Measurements from ENCODE around the gene ATP5MC3. TPM values are rescaled to one million over a fixed set of nuclear protein-coding genes. Genes with fewer than 3 reads are reported as not detected.

ATP5MC3 gene
- total and polyA plus RNA-seq, 4 experiments from 2014 or later: 77.0 to 401 (median 198) TPM

- ChIA-PET POLR2A (ENCODE audit: partially characterized antibody) (interaction anchor here (0.6 kb wide), 1 partner anchor 1388 kb away, joined by 4 read pairs; no protein-coding TSS in a partner anchor), CTCF (ENCODE audit: partially characterized antibody) (no interaction called here)
- Mint-ChIP-seq H3K9me3 (no peaks in the 10 kb centered on the region), H3K36me3 (peaks cover 40 to 58% of the 10 kb centered on the region in 2 donors), H3K4me3 (no peak overlapping the region), H3K27ac (no peak overlapping the region), H3K4me1 (peaks cover 19 to 40% (median 29%) of the 10 kb centered on the region in 4 donors), H3K27me3 (no peaks in the 10 kb centered on the region)
- Histone ChIP-seq H3K27ac (ENCODE audit: low read depth, low read length) (no peak overlapping the region), H3K27me3 (ENCODE audit: insufficient read depth, low read length) (no peaks in the 10 kb centered on the region), H3K9me3 (ENCODE audit: control insufficient read depth in 1 of 2, low read length in 2 of 2) (no peaks in the 10 kb centered on the region), H3K4me3 (ENCODE audit: low read length in 2 of 2) (no peak overlapping the region), H3K4me1 (ENCODE audit: insufficient read depth, low read length) (peaks cover 4% of the 10 kb centered on the region), H3K36me3 (ENCODE audit: insufficient read depth, low read length) (no peaks in the 10 kb centered on the region)
- intact Hi-C loops (cut with micrococcal nuclease): no loop called here
- DNase-seq: no peak
These were observed 43.7 kb downstream of the ATP5MC3 start for GRCh38 chr2:175137793-175138192.

GRCh38 chr2:175136334-175137215 lies 44.9 kb downstream of the ATP5MC3 start:
- DNase-seq: no peak
- intact Hi-C loops (cut with micrococcal nuclease): no loop called here
- H3K4me1 Mint-ChIP-seq: peaks cover 16 to 33% (median 27%) of the 10 kb centered on the region in 4 donors
- H3K36me3 ChIP-seq (ENCODE audit: insufficient read depth, low read length): no peaks in the 10 kb centered on the region
- H3K4me3 ChIP-seq (ENCODE audit: low read length in 2 of 2): no peak overlapping the region
- H3K4me3 Mint-ChIP-seq: no peak overlapping the region
- H3K27ac ChIP-seq (ENCODE audit: low read depth, low read length): no peak overlapping the region
- H3K9me3 ChIP-seq (ENCODE audit: control insufficient read depth in 1 of 2, low read length in 2 of 2): no peaks in the 10 kb centered on the region
- CTCF ChIA-PET (ENCODE audit: partially characterized antibody): interaction anchor here (0.9 kb wide), 1 partner anchor 366 kb away, joined by 3 read pairs; no protein-coding TSS in a partner anchor
- H3K9me3 Mint-ChIP-seq: no peaks in the 10 kb centered on the region
- H3K27ac Mint-ChIP-seq: peak overlapping the region in 3 of 7 donors; percentile 17 to 35 (median 31)
- peaks cover 33 to 55% of the 10 kb centered on the region in 2 donors for H3K36me3 Mint-ChIP-seq
- H3K4me1 ChIP-seq (ENCODE audit: insufficient read depth, low read length): peaks cover 4% of the 10 kb centered on the region
- no peaks in the 10 kb centered on the region for H3K27me3 Mint-ChIP-seq
- no peaks in the 10 kb centered on the region for H3K27me3 ChIP-seq (ENCODE audit: insufficient read depth, low read length)
- POLR2A ChIA-PET (ENCODE audit: partially characterized antibody): interaction anchor here (1.1 kb wide), 1 partner anchor 11 kb away, joined by 4 read pairs; no protein-coding TSS in a partner anchor

DNA sequence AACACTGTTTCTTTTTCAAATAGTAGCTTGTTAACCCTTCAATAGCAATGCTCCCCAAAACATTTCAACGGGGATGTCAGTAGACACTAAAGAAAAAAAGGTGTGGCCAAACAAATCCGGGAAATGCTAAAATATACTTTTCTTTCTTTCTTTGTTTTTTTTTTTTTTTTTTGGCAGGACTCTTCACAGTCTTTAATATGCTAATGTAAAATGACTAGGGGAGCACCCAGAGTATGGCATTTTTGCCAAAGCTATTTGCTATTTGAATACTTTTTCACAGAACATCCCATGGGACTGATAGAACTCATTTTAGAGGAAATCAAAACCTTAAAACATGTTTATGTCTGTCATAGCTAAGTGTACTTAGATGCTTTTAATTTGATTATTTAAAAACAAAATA lies 45.6 kb downstream of the ATP5MC3 start:
- Histone ChIP-seq H3K4me1 (ENCODE audit: insufficient read depth, low read length) (peaks cover 4% of the 10 kb centered on the region), H3K9me3 (ENCODE audit: control insufficient read depth in 1 of 2, low read length in 2 of 2) (no peaks in the 10 kb centered on the region), H3K36me3 (ENCODE audit: insufficient read depth, low read length) (peaks cover 2% of the 10 kb centered on the region), H3K27ac (ENCODE audit: low read depth, low read length) (no peak overlapping the region), H3K27me3 (ENCODE audit: insufficient read depth, low read length) (no peaks in the 10 kb centered on the region), H3K4me3 (ENCODE audit: low read length in 2 of 2) (no peak overlapping the region)
- intact Hi-C loops (cut with micrococcal nuclease): no loop called here
- Mint-ChIP-seq H3K4me1 (peaks cover 15 to 38% (median 28%) of the 10 kb centered on the region in 4 donors), H3K27me3 (no peaks in the 10 kb centered on the region), H3K9me3 (no peaks in the 10 kb centered on the region), H3K27ac (no peak overlapping the region), H3K36me3 (peaks cover 36 to 61% of the 10 kb centered on the region in 2 donors), H3K4me3 (no peak overlapping the region)
- DNase-seq: no peak
- ChIA-PET CTCF (ENCODE audit: partially characterized antibody) (interaction anchor here (0.7 to 0.9 kb wide), 2 partner anchors 143 to 365 kb away, joined by 3 to 4 read pairs; no protein-coding TSS in a partner anchor), POLR2A (ENCODE audit: partially characterized antibody) (no interaction called here)

- H3K4me1 Mint-ChIP-seq: peaks cover 14 to 38% (median 26%) of the 10 kb centered on the region in 4 donors
- H3K36me3 Mint-ChIP-seq: peaks cover 36 to 65% of the 10 kb centered on the region in 2 donors
These were observed 46.3 kb downstream of the ATP5MC3 start for GRCh38 chr2:175135177-175135576.

DNA sequence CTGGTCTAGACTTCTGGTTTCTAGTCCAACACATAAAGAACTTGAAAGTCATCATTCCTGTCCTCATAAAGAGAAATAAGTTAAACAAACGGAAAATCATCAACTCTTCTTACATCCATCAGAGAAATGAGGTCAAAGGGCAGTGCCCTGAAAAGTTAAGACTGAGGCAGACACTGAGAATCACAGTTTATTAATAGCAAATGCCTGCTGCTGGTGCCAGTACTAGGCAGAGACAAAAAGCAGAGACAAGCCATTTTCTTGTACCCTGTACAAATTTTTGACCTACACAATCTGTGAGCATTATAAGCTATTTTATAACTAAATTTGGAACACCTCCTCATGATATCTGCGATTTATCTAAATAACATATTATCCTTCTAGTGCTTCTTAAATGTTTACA lies 50.3 kb downstream of the ATP5MC3 start:
- no peak overlapping the region for H3K27ac ChIP-seq (ENCODE audit: low read depth, low read length)
- peaks cover 23% of the 10 kb centered on the region for H3K36me3 ChIP-seq (ENCODE audit: insufficient read depth, low read length)
- H3K9me3 Mint-ChIP-seq: no peaks in the 10 kb centered on the region
- H3K36me3 Mint-ChIP-seq: peaks cover 51 to 64% of the 10 kb centered on the region in 2 donors
- peak overlapping the region in 1 of 7 donors; percentile 36 for H3K27ac Mint-ChIP-seq
- POLR2A ChIA-PET (ENCODE audit: partially characterized antibody): no interaction called here
- intact Hi-C loops (cut with micrococcal nuclease): no loop called here
- H3K4me1 Mint-ChIP-seq: peaks cover 6 to 22% (median 14%) of the 10 kb centered on the region in 4 donors
- CTCF ChIA-PET (ENCODE audit: partially characterized antibody): no interaction called here
- H3K4me3 Mint-ChIP-seq: no peak overlapping the region
- DNase-seq: no peak
- H3K4me1 ChIP-seq (ENCODE audit: insufficient read depth, low read length): no peaks in the 10 kb centered on the region
- no peaks in the 10 kb centered on the region for H3K9me3 ChIP-seq (ENCODE audit: control insufficient read depth in 1 of 2, low read length in 2 of 2)
- H3K27me3 Mint-ChIP-seq: no peaks in the 10 kb centered on the region
- H3K4me3 ChIP-seq (ENCODE audit: low read length in 2 of 2): no peak overlapping the region
- no peaks in the 10 kb centered on the region for H3K27me3 ChIP-seq (ENCODE audit: insufficient read depth, low read length)

More at GRCh38 chr2:175135177-175135576, 46.3 kb downstream of the ATP5MC3 start:
- Mint-ChIP-seq H3K27me3 (no peaks in the 10 kb centered on the region), H3K27ac (peak overlapping the region in 2 of 7 donors; percentile 20 to 33), H3K4me3 (no peak overlapping the region), H3K9me3 (no peaks in the 10 kb centered on the region)
- no peak for DNase-seq
- ChIA-PET CTCF (ENCODE audit: partially characterized antibody) (interaction anchor here (0.7 to 0.9 kb wide), 2 partner anchors 143 to 364 kb away, joined by 3 to 4 read pairs; no protein-coding TSS in a partner anchor), POLR2A (ENCODE audit: partially characterized antibody) (no interaction called here)
- Histone ChIP-seq H3K4me3 (ENCODE audit: low read length in 2 of 2) (no peak overlapping the region), H3K36me3 (ENCODE audit: insufficient read depth, low read length) (peaks cover 8% of the 10 kb centered on the region), H3K27ac (ENCODE audit: low read depth, low read length) (no peak overlapping the region), H3K27me3 (ENCODE audit: insufficient read depth, low read length) (no peaks in the 10 kb centered on the region), H3K9me3 (ENCODE audit: control insufficient read depth in 1 of 2, low read length in 2 of 2) (no peaks in the 10 kb centered on the region), H3K4me1 (ENCODE audit: insufficient read depth, low read length) (peaks cover 4% of the 10 kb centered on the region)
- intact Hi-C loops (cut with micrococcal nuclease): no loop called here

GRCh38 chr2:175126661-175127060 lies 54.8 kb downstream of the ATP5MC3 start:
- no peaks in the 10 kb centered on the region for H3K9me3 ChIP-seq (ENCODE audit: control insufficient read depth in 1 of 2, low read length in 2 of 2)
- H3K27ac Mint-ChIP-seq: peak overlapping the region in 1 of 7 donors; percentile 80
- POLR2A ChIA-PET (ENCODE audit: partially characterized antibody): interaction anchor here (1.5 kb wide), 1 partner anchor 10 kb away, joined by 4 read pairs; no protein-coding TSS in a partner anchor
- peaks cover 10 to 26% (median 15%) of the 10 kb centered on the region in 4 donors for H3K4me1 Mint-ChIP-seq
- DNase-seq: no peak
- no peaks in the 10 kb centered on the region for H3K4me1 ChIP-seq (ENCODE audit: insufficient read depth, low read length)
- intact Hi-C loops (cut with micrococcal nuclease): loop anchor here (5.0 kb wide), 1 partner anchor 41 kb away; the partner anchor contains the start of gene ATF2
- peaks cover 39 to 40% of the 10 kb centered on the region in 2 donors for H3K36me3 Mint-ChIP-seq
- H3K4me3 ChIP-seq (ENCODE audit: low read length in 2 of 2): no peak overlapping the region
- H3K36me3 ChIP-seq (ENCODE audit: insufficient read depth, low read length): peaks cover 23% of the 10 kb centered on the region
- CTCF ChIA-PET (ENCODE audit: partially characterized antibody): no interaction called here
- no peak overlapping the region for H3K4me3 Mint-ChIP-seq
- H3K27ac ChIP-seq (ENCODE audit: low read depth, low read length): no peak overlapping the region
- no peaks in the 10 kb centered on the region for H3K27me3 ChIP-seq (ENCODE audit: insufficient read depth, low read length)
- H3K9me3 Mint-ChIP-seq: no peaks in the 10 kb centered on the region
- H3K27me3 Mint-ChIP-seq: no peaks in the 10 kb centered on the region
